ENCODE measurements around the gene TMBIM4. TPM values are rescaled to one million over a fixed set of nuclear protein-coding genes. Genes with fewer than 3 reads are reported as not detected.
"Not testable (repeated sequence)": the region's sequence is repeated elsewhere in the genome, so short reads cannot be mapped to it uniquely, and the experiment has no call there.

The TMBIM4 gene, protein sequence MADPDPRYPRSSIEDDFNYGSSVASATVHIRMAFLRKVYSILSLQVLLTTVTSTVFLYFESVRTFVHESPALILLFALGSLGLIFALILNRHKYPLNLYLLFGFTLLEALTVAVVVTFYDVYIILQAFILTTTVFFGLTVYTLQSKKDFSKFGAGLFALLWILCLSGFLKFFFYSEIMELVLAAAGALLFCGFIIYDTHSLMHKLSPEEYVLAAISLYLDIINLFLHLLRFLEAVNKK
- 154 TPM for total RNA-seq
- long read RNA-seq, transcript TMBIM4-202 (7 exons, 2,952 nt), result major isoform, 143 of 166 reads
- long read RNA-seq, partial matches to known transcripts, result 4 of 166 reads
- long read RNA-seq, other reads (novel, unspliced or antisense), result 16 of 166 reads

- intact Hi-C loops (cut with DNase I), result no loop called here
- Histone ChIP-seq H3K27me3 (no peaks in the 10 kb centered on the region), H3K4me1 (peaks cover 17% of the 10 kb centered on the region), H3K36me3 (no peaks in the 10 kb centered on the region), H3K9me3 (no peaks in the 10 kb centered on the region), H3K27ac (peak within 1 kb of the TSS; percentile 100), H3K4me3 (peak within 1 kb of the TSS; percentile 86)
- TF ChIP-seq, protein P1, sequence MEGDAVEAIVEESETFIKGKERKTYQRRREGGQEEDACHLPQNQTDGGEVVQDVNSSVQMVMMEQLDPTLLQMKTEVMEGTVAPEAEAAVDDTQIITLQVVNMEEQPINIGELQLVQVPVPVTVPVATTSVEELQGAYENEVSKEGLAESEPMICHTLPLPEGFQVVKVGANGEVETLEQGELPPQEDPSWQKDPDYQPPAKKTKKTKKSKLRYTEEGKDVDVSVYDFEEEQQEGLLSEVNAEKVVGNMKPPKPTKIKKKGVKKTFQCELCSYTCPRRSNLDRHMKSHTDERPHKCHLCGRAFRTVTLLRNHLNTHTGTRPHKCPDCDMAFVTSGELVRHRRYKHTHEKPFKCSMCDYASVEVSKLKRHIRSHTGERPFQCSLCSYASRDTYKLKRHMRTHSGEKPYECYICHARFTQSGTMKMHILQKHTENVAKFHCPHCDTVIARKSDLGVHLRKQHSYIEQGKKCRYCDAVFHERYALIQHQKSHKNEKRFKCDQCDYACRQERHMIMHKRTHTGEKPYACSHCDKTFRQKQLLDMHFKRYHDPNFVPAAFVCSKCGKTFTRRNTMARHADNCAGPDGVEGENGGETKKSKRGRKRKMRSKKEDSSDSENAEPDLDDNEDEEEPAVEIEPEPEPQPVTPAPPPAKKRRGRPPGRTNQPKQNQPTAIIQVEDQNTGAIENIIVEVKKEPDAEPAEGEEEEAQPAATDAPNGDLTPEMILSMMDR (IDR thresholded peaks at IDR 0.05), result peak; percentile 60
- DNase-seq (peak; percentile 95), ATAC-seq (peak; percentile 97)
Measured at GRCh38 chr12:66169221-66170170, at the start of gene TMBIM4. Gene TMBIM4 (minus strand): TSS chr12:66169996. CDS start chr12:66169951, 45 bp downstream.

- intact Hi-C loops (cut with DNase I), result no loop called here
- H3K4me1 ChIP-seq, result no peaks in the 10 kb centered on the region
- no peaks in the 10 kb centered on the region for H3K27me3 ChIP-seq
- H3K9me3 ChIP-seq, result peaks cover 5% of the 10 kb centered on the region
- no peak for DNase-seq
- peak; percentile 48 for ATAC-seq
- H3K36me3 ChIP-seq, result peaks cover 33% of the 10 kb centered on the region
- TF ChIP-seq, protein P1 (IDR thresholded peaks at IDR 0.05), result no peak
- no peak overlapping the region for H3K4me3 ChIP-seq
- H3K27ac ChIP-seq, result no peak overlapping the region
Measured at GRCh38 chr12:66217342-66217917, 47.6 kb upstream of the TMBIM4 start.

GRCh38 chr12:66213011-66213410 lies 43.2 kb upstream of the TMBIM4 start:
- H3K9me3 ChIP-seq; H3K4me3 ChIP-seq; H3K4me1 ChIP-seq; DNase-seq; ATAC-seq; intact Hi-C loops (cut with DNase I); H3K27me3 ChIP-seq; H3K27ac ChIP-seq: not testable (repeated sequence)
- H3K36me3 ChIP-seq, result peaks cover 37% of the 10 kb centered on the region

DNA sequence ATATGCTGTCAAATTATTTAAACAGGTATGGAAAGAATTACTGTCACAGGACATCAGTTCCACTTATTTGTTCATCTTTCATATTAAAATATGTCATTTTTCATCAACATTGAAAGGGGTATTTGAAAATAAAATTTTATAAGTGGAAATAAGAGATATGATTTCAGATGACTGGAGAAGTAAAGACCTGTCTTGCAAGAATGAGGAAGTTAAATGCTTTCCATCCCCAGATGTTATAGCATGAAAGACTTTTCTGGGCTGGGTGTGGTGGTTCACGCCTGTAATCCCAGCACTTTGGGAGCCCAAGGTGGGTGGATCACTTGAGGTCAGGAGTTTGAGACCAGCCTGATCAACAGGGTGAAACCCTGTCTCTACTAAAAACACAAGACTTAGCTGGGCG lies 41.8 kb upstream of the TMBIM4 start:
- peaks cover 31% of the 10 kb centered on the region for H3K36me3 ChIP-seq
- DNase-seq; ATAC-seq; H3K27me3 ChIP-seq; intact Hi-C loops (cut with DNase I); H3K4me3 ChIP-seq; H3K9me3 ChIP-seq; H3K4me1 ChIP-seq; H3K27ac ChIP-seq: not testable (repeated sequence)

GRCh38 chr12:66210840-66211239 lies 41.0 kb upstream of the TMBIM4 start:
- TF ChIP-seq, protein P1 (IDR thresholded peaks at IDR 0.05), result no peak
- peaks cover 31% of the 10 kb centered on the region for H3K36me3 ChIP-seq
- H3K4me1 ChIP-seq, result no peaks in the 10 kb centered on the region
- ATAC-seq (no peak), DNase-seq (no peak)
- H3K4me3 ChIP-seq, result no peak overlapping the region
- H3K27me3 ChIP-seq, result no peaks in the 10 kb centered on the region
- no peaks in the 10 kb centered on the region for H3K9me3 ChIP-seq
- H3K27ac ChIP-seq, result no peak overlapping the region
- intact Hi-C loops (cut with DNase I), result no loop called here

DNA sequence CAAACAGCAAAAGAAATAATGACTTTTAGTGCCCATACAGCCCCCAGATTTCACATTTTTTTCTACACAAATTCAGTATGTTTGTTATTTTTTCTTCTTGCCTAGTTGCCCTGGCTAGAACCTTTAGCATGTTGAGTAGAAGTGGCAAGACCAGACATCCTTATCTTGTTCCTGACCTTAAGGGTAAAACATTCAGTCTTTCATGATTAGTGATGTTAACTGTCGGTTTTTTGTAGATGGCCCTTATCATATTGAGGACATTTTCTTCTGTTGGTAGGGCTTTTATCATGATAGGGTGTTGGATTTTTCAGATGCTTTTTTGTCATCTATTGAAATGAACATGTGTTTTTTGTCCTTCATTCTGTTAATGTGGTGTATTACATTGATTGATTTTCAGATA lies 36.3 kb upstream of the TMBIM4 start:
- DNase-seq (no peak), ATAC-seq (no peak)
- no peaks in the 10 kb centered on the region for H3K9me3 ChIP-seq
- intact Hi-C loops (cut with DNase I), result no loop called here
- no peak overlapping the region for H3K27ac ChIP-seq
- H3K27me3 ChIP-seq, result no peaks in the 10 kb centered on the region
- H3K4me1 ChIP-seq, result no peaks in the 10 kb centered on the region
- H3K36me3 ChIP-seq, result peaks cover 15% of the 10 kb centered on the region
- H3K4me3 ChIP-seq, result no peak overlapping the region
- TF ChIP-seq, protein P1 (IDR thresholded peaks at IDR 0.05), result no peak

Measured in upper lobe of right lung (tissue), 1 donor.